Activated CD4-positive, alpha-beta T cell treated with anti-CD3 and anti-CD28 coated beads for 36 hours (primary cell): ENCODE data around the gene CCL26. TPM values are rescaled to one million over a fixed set of nuclear protein-coding genes. Genes with fewer than 3 reads are reported as not detected.
"Not testable (repeated sequence)": the region's sequence is repeated elsewhere in the genome, so short reads cannot be mapped to it uniquely, and the experiment has no call there.

Experiments used
- ATAC-seq: fragments of 200-7000 bp; cut with Tn5 transposase; one replicate; pipeline ENCODE4 v1.10.0; 2021; ENCODE audit warnings: mild to moderate bottlenecking, moderate library complexity
- CTCF ChIA-PET: fragments of 350-600 bp; sonication (Branson Sonifier 250); formaldehyde crosslinking; loops from one replicate; lab custom pipeline; 2021; ENCODE audit warnings: antibody characterized with exemption; lab: Charles Lee
- POLR2A ChIA-PET: fragments of 350-600 bp; sonication (Branson Sonifier 250); formaldehyde crosslinking; loops from one replicate; lab custom pipeline; 2021; ENCODE audit warnings: antibody characterized with exemption, inconsistent platforms; lab: Charles Lee
- DNase-seq: peaks from one replicate; pipeline ENCODE4 v3.0.0-alpha.2; 2020
- H3K27ac Mint-ChIP-seq: one replicate; pipeline ENCODE4 v1.8.0; 2021; ENCODE audit warnings: mixed read lengths
- H3K27me3 Mint-ChIP-seq: one replicate; pipeline ENCODE4 v1.8.0; 2021; ENCODE audit warnings: mixed read lengths
- H3K36me3 Mint-ChIP-seq: one replicate; pipeline ENCODE4 v1.8.0; 2021; ENCODE audit warnings: low read depth, mixed read lengths
- H3K4me1 Mint-ChIP-seq: one replicate; pipeline ENCODE4 v1.8.0; 2021; ENCODE audit warnings: mixed read lengths
- H3K4me3 Mint-ChIP-seq: one replicate; pipeline ENCODE4 v1.8.0; 2021; ENCODE audit warnings: mild to moderate bottlenecking, moderate library complexity, mixed read lengths
- H3K9me3 Mint-ChIP-seq: one replicate; pipeline ENCODE4 v1.8.0; 2021; ENCODE audit warnings: low read depth, mixed read lengths
- intact Hi-C, 2 experiments: fragments of 100-400 bp; cut with DNase I in 1 of 2; cut with micrococcal nuclease in 1 of 2; formaldehyde crosslinking; loops; one replicate each; pipeline versions ENCODE4 v1.14.2 to v1.15.1; 2022 to 2024; cut with DNase I, micrococcal nuclease
- total RNA-seq, 2 experiments: library from RNA; stranded (reverse); gene quantifications; one replicate each; pipeline ENCODE4 v1.2.3, GENCODE V29; 2021

The CCL26 gene
- total RNA-seq, 2 experiments from 2014 or later, result 0.39 TPM; not detected in 1

GRCh38 chr7:75761801-75762200, 10.2 kb downstream of the CCL26 start:
- H3K27me3 Mint-ChIP-seq, H3K27ac Mint-ChIP-seq, H3K9me3 Mint-ChIP-seq, H3K4me3 Mint-ChIP-seq, DNase-seq, intact Hi-C loops, H3K4me1 Mint-ChIP-seq, ATAC-seq, H3K36me3 Mint-ChIP-seq, POLR2A ChIA-PET: not testable (repeated sequence)
- CTCF ChIA-PET, result interaction anchor here (0.6 to 2.0 kb wide), 8 partner anchors 9 to 684 kb away, joined by 3 to 8 read pairs (median 3); no protein-coding TSS in a partner anchor

GRCh38 chr7:75758491-75758890, 13.5 kb downstream of the CCL26 start:
- ChIA-PET POLR2A (no interaction called here), CTCF (interaction anchor here (0.6 to 1.0 kb wide), 3 partner anchors 13 to 91 kb away, joined by 3 read pairs; partner anchors contain the start of gene CCL26)
- DNase-seq (no peak), ATAC-seq (no peak)
- Mint-ChIP-seq H3K9me3 (no peaks in the 10 kb centered on the region), H3K4me3 (no peak overlapping the region), H3K27me3 (no peaks in the 10 kb centered on the region), H3K36me3 (no peaks in the 10 kb centered on the region), H3K27ac (no peak overlapping the region), H3K4me1 (no peaks in the 10 kb centered on the region)
- intact Hi-C loops, result no loop called here

- H3K27me3 Mint-ChIP-seq, result no peaks in the 10 kb centered on the region
- CTCF ChIA-PET, result no interaction called here
- no peak overlapping the region for H3K4me3 Mint-ChIP-seq
- intact Hi-C loops, result no loop called here
- H3K9me3 Mint-ChIP-seq, result no peaks in the 10 kb centered on the region
- H3K36me3 Mint-ChIP-seq, result no peaks in the 10 kb centered on the region
- H3K4me1 Mint-ChIP-seq, result no peaks in the 10 kb centered on the region
- DNase-seq (no peak), ATAC-seq (no peak)
- H3K27ac Mint-ChIP-seq, result no peak overlapping the region
- POLR2A ChIA-PET, result interaction anchor here (0.7 kb wide), 1 partner anchor 46 kb away, joined by 3 read pairs; no protein-coding TSS in a partner anchor
Observed at GRCh38 chr7:75757860-75758259, 14.2 kb downstream of the CCL26 start.

- no peaks in the 10 kb centered on the region for H3K4me1 Mint-ChIP-seq
Observed at GRCh38 chr7:75756991-75757676, 14.9 kb downstream of the CCL26 start.

GRCh38 chr7:75756206-75756990, 15.6 kb downstream of the CCL26 start:
- intact Hi-C loops, result no loop called here
- H3K36me3 Mint-ChIP-seq, result no peaks in the 10 kb centered on the region
- H3K27ac Mint-ChIP-seq, result no peak overlapping the region
- ChIA-PET CTCF (no interaction called here), POLR2A (no interaction called here)
- H3K27me3 Mint-ChIP-seq, result no peaks in the 10 kb centered on the region
- no peaks in the 10 kb centered on the region for H3K4me1 Mint-ChIP-seq
- DNase-seq (no peak), ATAC-seq (no peak)
- no peak overlapping the region for H3K4me3 Mint-ChIP-seq
- no peaks in the 10 kb centered on the region for H3K9me3 Mint-ChIP-seq

More at GRCh38 chr7:75756991-75757676, 14.9 kb downstream of the CCL26 start:
- ChIA-PET CTCF (no interaction called here), POLR2A (interaction anchor here (0.7 kb wide), 1 partner anchor 46 kb away, joined by 3 read pairs; no protein-coding TSS in a partner anchor)
- intact Hi-C loops, result no loop called here
- Mint-ChIP-seq H3K4me3 (no peak overlapping the region), H3K27ac (no peak overlapping the region), H3K9me3 (no peaks in the 10 kb centered on the region), H3K36me3 (no peaks in the 10 kb centered on the region), H3K27me3 (no peaks in the 10 kb centered on the region)
- ATAC-seq (no peak), DNase-seq (no peak)

GRCh38 chr7:75743455-75743859, 28.6 kb downstream of the CCL26 start:
- DNase-seq (no peak), ATAC-seq (no peak)
- H3K27ac Mint-ChIP-seq, result no peak overlapping the region
- ChIA-PET POLR2A (interaction anchor here (0.6 kb wide), 1 partner anchor 28 kb away, joined by 3 read pairs; the partner anchor contains the start of gene CCL26), CTCF (interaction anchor here (1.1 kb wide), 1 partner anchor 10 kb away, joined by 3 read pairs; no protein-coding TSS in a partner anchor)
- H3K4me1 Mint-ChIP-seq, result peaks cover 11% of the 10 kb centered on the region
- peaks cover 6% of the 10 kb centered on the region for H3K27me3 Mint-ChIP-seq
- intact Hi-C loops, result no loop called here
- no peaks in the 10 kb centered on the region for H3K36me3 Mint-ChIP-seq
- no peak overlapping the region for H3K4me3 Mint-ChIP-seq
- no peaks in the 10 kb centered on the region for H3K9me3 Mint-ChIP-seq

GRCh38 chr7:75740846-75741497, 31.0 kb downstream of the CCL26 start:
- Mint-ChIP-seq H3K27ac (no peak overlapping the region), H3K36me3 (no peaks in the 10 kb centered on the region), H3K27me3 (peaks cover 10% of the 10 kb centered on the region), H3K9me3 (no peaks in the 10 kb centered on the region), H3K4me3 (no peak overlapping the region), H3K4me1 (peaks cover 19% of the 10 kb centered on the region)
- DNase-seq (no peak), ATAC-seq (no peak)
- CTCF ChIA-PET, result interaction anchor here (1.2 kb wide), 1 partner anchor 9 kb away, joined by 3 read pairs; no protein-coding TSS in a partner anchor
- intact Hi-C loops, result no loop called here
- POLR2A ChIA-PET, result no interaction called here

GRCh38 chr7:75739796-75740672, 32.0 kb downstream of the CCL26 start:
- intact Hi-C loops, result loop anchor here (1.0 to 5.0 kb wide), 10 partner anchors 36 to 668 kb away; partner anchors contain the start of genes MDH2 (in 1 of the 2), POM121C (in 1 of the 2), POR (in 1 of the 2) and RCC1L (in 1 of the 2)

GRCh38 chr7:75738975-75739795, 32.8 kb downstream of the CCL26 start:
- Mint-ChIP-seq H3K4me3 (peak overlapping the region; percentile 85), H3K9me3 (no peaks in the 10 kb centered on the region), H3K4me1 (peaks cover 19% of the 10 kb centered on the region), H3K27ac (peak overlapping the region; percentile 91), H3K27me3 (peaks cover 10% of the 10 kb centered on the region), H3K36me3 (no peaks in the 10 kb centered on the region)
- intact Hi-C loops, result loop anchor here (1.0 to 5.0 kb wide), 10 partner anchors 37 to 667 kb away; partner anchors contain the start of genes MDH2 (in 1 of the 2), POM121C (in 1 of the 2), POR (in 1 of the 2) and RCC1L (in 1 of the 2)
- CTCF ChIA-PET, result interaction anchor here (1.0 to 1.6 kb wide), 4 partner anchors 7 to 138 kb away, joined by 3 to 5 read pairs (median 4); no protein-coding TSS in a partner anchor
- ATAC-seq, result peak; percentile 99
- DNase-seq, result peak; percentile 100
- POLR2A ChIA-PET, result interaction anchor here (0.6 kb wide), 1 partner anchor 460 kb away, joined by 3 read pairs; no protein-coding TSS in a partner anchor

More at GRCh38 chr7:75739796-75740672, 32.0 kb downstream of the CCL26 start:
- H3K9me3 Mint-ChIP-seq, result no peaks in the 10 kb centered on the region
- peak overlapping the region; percentile 82 for H3K4me3 Mint-ChIP-seq
- peaks cover 19% of the 10 kb centered on the region for H3K4me1 Mint-ChIP-seq
- H3K27ac Mint-ChIP-seq, result peak overlapping the region; percentile 91
- POLR2A ChIA-PET, result interaction anchor here (0.6 to 0.7 kb wide), 2 partner anchors 70 to 459 kb away, joined by 3 to 6 read pairs; no protein-coding TSS in a partner anchor
- DNase-seq (no peak), ATAC-seq (no peak)
- no peaks in the 10 kb centered on the region for H3K36me3 Mint-ChIP-seq
- peaks cover 10% of the 10 kb centered on the region for H3K27me3 Mint-ChIP-seq
- CTCF ChIA-PET, result interaction anchor here (0.8 to 1.6 kb wide), 4 partner anchors 8 to 137 kb away, joined by 3 to 5 read pairs (median 4); no protein-coding TSS in a partner anchor
